ENCODE measurements around the gene DCAKD.

The DCAKD gene

GRCh38 chr17:45073414-45074070 lies 22.1 kb upstream of the DCAKD start:
- no peak overlapping the region for H3K4me3 ChIP-seq (ENCODE audit: low read depth, low read length)
- TF ChIP-seq, protein P1, sequence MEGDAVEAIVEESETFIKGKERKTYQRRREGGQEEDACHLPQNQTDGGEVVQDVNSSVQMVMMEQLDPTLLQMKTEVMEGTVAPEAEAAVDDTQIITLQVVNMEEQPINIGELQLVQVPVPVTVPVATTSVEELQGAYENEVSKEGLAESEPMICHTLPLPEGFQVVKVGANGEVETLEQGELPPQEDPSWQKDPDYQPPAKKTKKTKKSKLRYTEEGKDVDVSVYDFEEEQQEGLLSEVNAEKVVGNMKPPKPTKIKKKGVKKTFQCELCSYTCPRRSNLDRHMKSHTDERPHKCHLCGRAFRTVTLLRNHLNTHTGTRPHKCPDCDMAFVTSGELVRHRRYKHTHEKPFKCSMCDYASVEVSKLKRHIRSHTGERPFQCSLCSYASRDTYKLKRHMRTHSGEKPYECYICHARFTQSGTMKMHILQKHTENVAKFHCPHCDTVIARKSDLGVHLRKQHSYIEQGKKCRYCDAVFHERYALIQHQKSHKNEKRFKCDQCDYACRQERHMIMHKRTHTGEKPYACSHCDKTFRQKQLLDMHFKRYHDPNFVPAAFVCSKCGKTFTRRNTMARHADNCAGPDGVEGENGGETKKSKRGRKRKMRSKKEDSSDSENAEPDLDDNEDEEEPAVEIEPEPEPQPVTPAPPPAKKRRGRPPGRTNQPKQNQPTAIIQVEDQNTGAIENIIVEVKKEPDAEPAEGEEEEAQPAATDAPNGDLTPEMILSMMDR (IDR thresholded peaks at IDR 0.05; ENCODE audit: low read depth, low read length): no peak
- TF ChIP-seq POLR2A (IDR thresholded peaks at IDR 0.05; ENCODE audit: extremely low read depth, insufficient read length): no peak
- TF ChIP-seq MYC (IDR thresholded peaks at IDR 0.05; ENCODE audit: low read depth, low read length): peak; percentile 49; the same call in 1 of the 2 replicates
- peak; percentile 40 for TF ChIP-seq MAX (IDR thresholded peaks at IDR 0.05; ENCODE audit: low read depth, low read length)
- peak; percentile 79 for DNase-seq (ENCODE audit: low read depth)

DNA sequence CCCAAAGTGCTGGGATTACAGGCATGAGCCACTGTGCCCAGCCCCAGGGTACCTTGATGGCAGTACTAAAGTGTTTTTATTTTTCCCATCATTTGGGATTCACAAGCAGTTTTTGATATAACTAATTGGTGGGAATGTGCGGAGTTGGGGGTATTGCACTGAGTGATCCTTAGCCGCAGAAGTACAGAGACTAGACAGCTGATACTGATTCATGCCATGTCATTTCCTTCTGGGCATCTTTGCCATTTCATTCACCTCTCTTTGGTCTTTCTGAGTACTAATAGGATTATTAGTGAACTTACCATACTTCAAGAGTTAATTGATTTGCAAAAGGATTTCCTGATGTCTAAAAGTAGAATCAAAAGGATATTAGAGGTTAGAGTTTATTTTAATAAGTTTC lies 19.4 kb upstream of the DCAKD start:
- TF ChIP-seq MYC (IDR thresholded peaks at IDR 0.05; ENCODE audit: low read depth, low read length) (no peak), MAX (IDR thresholded peaks at IDR 0.05; ENCODE audit: low read depth, low read length) (no peak), POLR2A (IDR thresholded peaks at IDR 0.05; ENCODE audit: extremely low read depth, insufficient read length) (no peak)
- TF ChIP-seq, protein P1 (IDR thresholded peaks at IDR 0.05; ENCODE audit: low read depth, low read length): no peak
- H3K4me3 ChIP-seq (ENCODE audit: low read depth, low read length): no peak overlapping the region
- DNase-seq (ENCODE audit: low read depth): no peak

DNA sequence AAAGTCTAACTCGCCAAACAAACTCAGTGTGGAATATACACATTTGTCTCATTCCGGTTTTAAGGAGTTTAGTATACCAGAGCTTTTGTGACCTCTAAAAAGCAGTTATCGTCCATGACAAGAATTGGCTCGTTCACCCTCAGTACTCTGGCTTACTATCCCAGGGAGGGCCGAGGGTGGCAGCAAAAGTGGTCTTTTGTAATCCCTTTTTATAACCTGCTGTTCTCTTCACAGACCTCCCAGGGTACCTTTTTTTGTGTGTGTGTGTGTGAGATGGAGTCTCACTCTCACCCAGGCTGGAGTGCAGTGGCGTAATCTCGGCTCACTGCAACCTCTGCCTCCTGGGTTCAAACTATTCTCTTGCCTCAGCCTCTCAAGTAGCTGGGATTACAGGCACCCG lies 18.6 kb upstream of the DCAKD start:
- H3K4me3 ChIP-seq (ENCODE audit: low read depth, low read length): no peak overlapping the region
- DNase-seq (ENCODE audit: low read depth): no peak
- no peak for TF ChIP-seq POLR2A (IDR thresholded peaks at IDR 0.05; ENCODE audit: extremely low read depth, insufficient read length)
- TF ChIP-seq, protein P1 (IDR thresholded peaks at IDR 0.05; ENCODE audit: low read depth, low read length): no peak
- no peak for TF ChIP-seq MAX (IDR thresholded peaks at IDR 0.05; ENCODE audit: low read depth, low read length)
- TF ChIP-seq MYC (IDR thresholded peaks at IDR 0.05; ENCODE audit: low read depth, low read length): no peak

DNA sequence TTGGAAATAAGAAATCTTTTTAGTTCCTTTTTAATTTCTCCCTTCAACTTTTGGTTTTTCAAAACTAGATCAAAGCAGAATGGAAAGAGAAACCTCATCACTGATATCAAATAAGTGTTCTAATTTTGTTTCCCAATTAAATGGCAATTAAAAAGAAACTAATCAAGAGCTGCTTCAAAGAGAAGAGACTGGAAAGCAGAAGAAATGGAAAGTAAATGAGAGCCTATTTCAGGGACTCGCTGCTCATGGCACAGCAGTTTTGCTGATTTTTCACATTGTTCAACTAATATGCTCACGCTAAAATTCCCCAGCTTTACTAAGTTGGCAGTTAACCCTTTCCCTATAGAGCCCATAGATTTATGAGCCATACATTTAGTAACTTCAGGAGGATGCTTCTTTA lies 16.2 kb upstream of the DCAKD start:
- DNase-seq (ENCODE audit: low read depth): no peak
- TF ChIP-seq, protein P1 (IDR thresholded peaks at IDR 0.05; ENCODE audit: low read depth, low read length): no peak
- TF ChIP-seq MYC (IDR thresholded peaks at IDR 0.05; ENCODE audit: low read depth, low read length) (no peak), POLR2A (IDR thresholded peaks at IDR 0.05; ENCODE audit: extremely low read depth, insufficient read length) (no peak), MAX (IDR thresholded peaks at IDR 0.05; ENCODE audit: low read depth, low read length) (no peak)
- no peak overlapping the region for H3K4me3 ChIP-seq (ENCODE audit: low read depth, low read length)

DNA sequence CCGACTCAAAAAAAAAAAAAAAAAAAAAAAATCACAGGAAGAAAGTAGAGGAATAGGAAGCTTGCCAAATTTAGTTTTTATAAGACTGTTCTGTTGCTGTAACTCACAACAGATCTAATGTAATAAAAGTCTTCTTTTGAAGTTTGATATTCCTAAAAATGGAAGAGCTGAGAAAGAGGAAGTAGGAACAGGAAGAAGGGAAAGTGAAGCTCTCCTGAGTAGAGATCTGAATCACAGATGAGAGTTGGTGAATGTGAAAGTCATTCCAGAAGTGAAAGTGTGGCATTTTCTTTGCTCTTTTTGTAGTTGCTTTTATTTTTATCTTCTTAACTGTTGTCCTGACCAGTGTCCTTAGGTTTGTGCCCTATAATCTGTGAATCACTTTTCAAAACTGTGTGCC lies 11.8 kb upstream of the DCAKD start:
- H3K4me3 ChIP-seq (ENCODE audit: low read depth, low read length): peak overlapping the region; percentile 19
- TF ChIP-seq, protein P1 (IDR thresholded peaks at IDR 0.05; ENCODE audit: low read depth, low read length): no peak
- TF ChIP-seq POLR2A (IDR thresholded peaks at IDR 0.05; ENCODE audit: extremely low read depth, insufficient read length): no peak
- no peak for TF ChIP-seq MAX (IDR thresholded peaks at IDR 0.05; ENCODE audit: low read depth, low read length)
- TF ChIP-seq MYC (IDR thresholded peaks at IDR 0.05; ENCODE audit: low read depth, low read length): no peak
- DNase-seq (ENCODE audit: low read depth): peak; percentile 33

All from NB4 (cell line).